RCC 7860 (cell line): ENCODE measurements around the gene NAA50.

ENCODE experiments used
- DNase-seq: peaks from one replicate; pipeline ENCODE4 v3.0.0-alpha.2; 2015; ENCODE audit warnings: low spot score
- FAIRE-seq: peaks from 2 replicates; lab custom pipeline; 2012; peaks lifted over from hg19 to GRCh38; lab: Jason Lieb, UNC

The NAA50 gene

GRCh38 chr3:113745756-113746547 lies at the start of gene NAA50:
TSS of gene NAA50 (minus strand) at chr3:113746249. CDS start at chr3:113745949, 300 bp downstream.
- peak; percentile 84 for DNase-seq
- FAIRE-seq: no peak

- DNase-seq: no peak
- peak; percentile 73 for FAIRE-seq
Observed at GRCh38 chr3:113795693-113796092, 49.6 kb upstream of the NAA50 start.

- no peak for FAIRE-seq
- DNase-seq: no peak
Observed at GRCh38 chr3:113794526-113794925, 48.5 kb upstream of the NAA50 start.

DNA sequence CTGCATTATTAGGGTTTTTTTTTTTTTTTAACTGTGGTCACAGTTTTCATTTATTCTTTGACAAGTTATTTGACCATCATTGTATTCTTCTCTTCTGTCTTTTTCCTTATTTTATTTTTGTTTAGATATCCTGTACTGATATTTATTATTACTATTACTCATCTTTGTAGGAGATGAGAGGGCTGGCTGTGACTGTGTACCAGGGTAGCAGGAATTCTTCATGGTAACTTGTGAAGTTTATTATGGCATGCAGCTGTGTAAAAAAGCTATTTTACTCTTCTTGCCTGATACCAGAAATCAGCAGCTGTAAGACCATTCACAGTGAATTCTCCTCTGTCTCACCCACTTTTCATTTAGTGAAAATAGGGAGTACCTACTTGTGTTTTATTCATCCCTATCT lies 45.3 kb upstream of the NAA50 start:
- no peak for DNase-seq
- no peak for FAIRE-seq

DNA sequence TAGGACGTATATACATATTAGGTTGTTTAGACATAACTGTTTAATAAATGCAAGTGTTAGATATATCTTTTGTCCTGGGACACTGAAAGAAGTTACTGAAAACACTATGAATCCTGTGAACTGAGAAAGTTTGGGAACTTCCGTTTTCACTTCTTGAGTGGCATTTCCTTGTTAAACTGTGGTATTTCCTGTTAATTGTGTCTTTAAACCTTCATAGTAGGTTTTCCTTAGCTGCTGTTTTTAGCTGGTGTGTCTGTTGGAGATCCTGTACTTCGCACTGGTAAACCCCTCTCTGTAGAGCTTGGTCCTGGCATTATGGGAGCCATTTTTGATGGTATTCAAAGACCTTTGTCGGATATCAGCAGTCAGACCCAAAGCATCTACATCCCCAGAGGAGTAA lies 37.9 kb upstream of the NAA50 start:
- DNase-seq (no peak), FAIRE-seq (no peak)

- DNase-seq: peak; percentile 63
- FAIRE-seq: peak; percentile 46
Observed at GRCh38 chr3:113783463-113783862, 37.4 kb upstream of the NAA50 start.

GRCh38 chr3:113776564-113776963 lies 30.5 kb upstream of the NAA50 start:
- no peak for DNase-seq
- no peak for FAIRE-seq

DNA sequence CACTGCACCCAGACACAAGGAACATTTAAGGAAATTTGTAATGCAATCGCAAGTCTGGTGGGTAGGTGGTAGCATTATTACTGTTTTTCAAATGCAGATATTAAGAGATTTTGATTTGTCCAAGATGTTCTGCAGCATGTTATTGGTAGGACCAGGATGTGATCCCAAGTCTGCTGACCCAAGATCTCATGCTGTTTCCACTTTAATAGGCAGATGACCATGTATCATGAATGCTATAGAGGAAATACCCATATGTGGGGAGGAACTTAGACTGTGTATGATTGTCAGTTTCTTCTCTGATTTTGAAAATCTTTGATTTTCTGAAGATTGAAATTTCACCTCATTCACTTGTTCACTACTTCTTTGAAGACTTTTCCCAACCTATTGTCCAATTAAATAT lies 29.5 kb upstream of the NAA50 start:
- no peak for FAIRE-seq
- DNase-seq: no peak

DNA sequence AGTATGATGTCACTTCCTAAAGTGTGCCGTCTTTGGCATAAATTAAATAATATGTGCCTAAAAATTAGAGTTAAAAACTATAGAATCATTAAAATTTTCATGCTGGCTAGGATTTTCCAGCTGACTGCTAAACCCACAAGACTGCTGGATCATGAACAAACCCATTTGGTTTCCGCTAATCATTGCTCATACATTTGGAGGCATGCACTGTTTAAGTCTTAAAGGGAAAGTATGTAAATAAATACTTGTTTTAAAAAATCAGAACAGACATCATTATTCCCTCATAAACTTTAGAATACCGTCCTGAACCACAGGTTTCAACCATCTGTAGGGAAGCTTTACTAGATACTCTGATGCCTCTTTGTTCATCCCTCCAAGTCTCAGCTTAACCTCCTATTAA lies 27.3 kb upstream of the NAA50 start:
- FAIRE-seq (peak; percentile 81), DNase-seq (no peak)

- FAIRE-seq (no peak), DNase-seq (no peak)
Observed at GRCh38 chr3:113771993-113772392, 25.9 kb upstream of the NAA50 start.

DNA sequence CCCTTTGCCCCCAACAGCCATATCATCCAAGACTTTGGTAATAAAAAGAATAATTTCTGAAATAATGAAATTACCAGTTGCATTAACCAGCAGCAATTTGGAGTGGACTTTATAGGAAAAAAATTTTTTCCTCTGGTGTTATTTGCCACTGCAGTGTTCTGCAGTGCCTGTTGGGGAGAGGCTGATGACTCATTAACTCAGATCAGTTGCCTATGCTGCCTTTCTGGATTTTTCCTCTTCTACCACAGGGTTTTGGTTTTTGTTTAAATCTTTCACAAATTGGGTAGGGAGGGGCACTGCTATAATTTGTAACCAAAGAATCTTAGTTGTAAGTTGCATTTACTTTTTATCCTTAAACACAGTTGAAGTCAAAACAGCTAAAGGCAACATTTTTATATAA lies 23.5 kb upstream of the NAA50 start:
- peak; percentile 85 for FAIRE-seq

GRCh38 chr3:113764698-113765097 lies 18.6 kb upstream of the NAA50 start:
- FAIRE-seq (no peak), DNase-seq (no peak)

More for the DNA sequence above, 23.5 kb upstream of the NAA50 start:
- DNase-seq: peak; percentile 34

DNA sequence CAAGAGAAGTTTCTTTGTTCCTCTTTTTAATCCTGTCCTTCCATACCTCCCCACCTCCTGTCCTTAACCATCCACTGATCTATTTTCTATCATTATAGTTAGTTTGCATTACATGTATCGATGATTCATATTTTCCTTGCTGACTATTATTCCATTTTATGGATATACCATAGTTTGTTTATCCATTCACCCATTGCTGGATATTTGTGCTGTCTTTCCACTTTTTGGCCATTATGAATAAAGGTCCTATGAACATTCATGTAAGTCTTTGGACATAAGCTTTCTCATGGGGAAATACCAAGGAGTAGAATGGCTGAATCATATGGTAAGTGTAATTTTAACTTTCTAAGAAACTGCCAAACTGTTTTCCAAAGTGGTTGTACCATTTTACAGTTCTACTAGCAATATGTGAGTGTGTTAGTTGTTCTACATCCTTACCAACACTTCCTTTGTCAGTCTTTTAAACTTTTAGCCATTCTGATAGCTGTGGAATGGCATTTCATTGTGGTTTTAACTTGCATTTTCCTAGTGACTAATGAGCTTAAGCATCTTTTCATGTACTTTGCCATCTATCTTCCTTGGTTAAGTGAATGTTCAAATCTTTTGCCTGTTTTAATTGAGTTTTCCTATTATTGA lies 12.5 kb upstream of the NAA50 start:
- FAIRE-seq (peak; percentile 86), DNase-seq (peak; percentile 73)

- DNase-seq: no peak
- no peak for FAIRE-seq
Observed at GRCh38 chr3:113754494-113755159, 8.6 kb upstream of the NAA50 start.

GRCh38 chr3:113753376-113753985 lies 7.4 kb upstream of the NAA50 start:
- FAIRE-seq (no peak), DNase-seq (no peak)

DNA sequence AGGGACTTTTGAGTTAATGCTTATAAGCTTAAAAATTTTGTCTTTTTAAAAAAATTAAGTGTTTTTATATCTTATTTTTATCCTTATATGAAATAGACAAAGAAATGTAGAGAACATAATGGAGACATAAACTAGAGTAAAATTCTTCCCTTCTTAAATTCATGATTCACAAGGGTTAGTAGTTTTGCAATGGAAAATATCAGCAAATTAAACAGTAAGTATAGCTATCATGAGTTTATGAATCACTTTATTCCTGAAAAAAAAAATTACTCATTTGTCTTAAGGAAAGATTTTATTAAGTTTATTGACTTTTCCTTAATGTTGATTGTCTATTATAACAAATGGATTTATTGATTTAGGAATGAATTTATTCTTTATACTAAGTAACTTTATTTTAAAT lies 5.1 kb upstream of the NAA50 start:
- DNase-seq: no peak
- FAIRE-seq: peak; percentile 79

GRCh38 chr3:113747283-113748046 lies 1.4 kb upstream of the NAA50 start:
- no peak for FAIRE-seq
- DNase-seq: no peak

DNA sequence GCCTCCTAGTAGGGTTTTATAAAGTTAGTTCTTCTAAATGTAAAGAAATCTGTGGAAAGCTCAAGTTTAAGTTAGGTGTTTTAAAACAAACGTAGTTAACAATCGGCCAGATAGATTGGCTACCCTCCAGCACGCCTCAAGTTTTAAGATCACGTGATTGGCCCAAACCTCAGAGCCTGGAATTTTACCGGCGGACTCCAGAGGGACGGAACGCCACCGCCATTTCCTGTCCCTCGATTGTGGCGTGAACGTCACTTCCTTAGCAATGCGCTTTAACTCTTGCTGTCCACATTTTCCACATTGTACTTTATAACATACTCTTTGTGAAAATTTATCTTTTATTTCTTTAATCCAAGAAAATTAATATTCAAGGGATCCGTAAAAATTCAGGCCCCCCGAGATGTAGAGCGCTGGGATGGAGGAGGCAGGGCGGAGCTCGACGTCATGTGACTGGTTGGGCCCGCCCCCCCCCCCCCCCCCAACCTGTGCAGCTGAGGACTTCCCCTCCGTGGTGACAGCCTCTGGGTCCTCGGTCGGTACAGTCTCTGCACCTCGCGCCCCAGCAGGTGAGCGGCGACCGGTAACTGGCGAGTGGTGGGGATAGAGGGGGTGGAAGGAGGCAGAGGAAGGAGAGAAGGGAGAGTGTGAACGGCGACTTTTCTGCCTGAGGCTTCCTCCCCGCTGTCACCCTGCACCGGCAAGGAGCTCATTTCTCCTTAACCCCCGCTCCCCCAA lies 666 bp upstream of the NAA50 start, which contains the start of gene ATP6V1A:
TSS of gene ATP6V1A (plus strand) at position 488 of the 735 bp plus-strand sequence. CDS start 31,719 bp downstream, outside the sequence.
- FAIRE-seq (peak; percentile 77), DNase-seq (peak; percentile 85)

DNA sequence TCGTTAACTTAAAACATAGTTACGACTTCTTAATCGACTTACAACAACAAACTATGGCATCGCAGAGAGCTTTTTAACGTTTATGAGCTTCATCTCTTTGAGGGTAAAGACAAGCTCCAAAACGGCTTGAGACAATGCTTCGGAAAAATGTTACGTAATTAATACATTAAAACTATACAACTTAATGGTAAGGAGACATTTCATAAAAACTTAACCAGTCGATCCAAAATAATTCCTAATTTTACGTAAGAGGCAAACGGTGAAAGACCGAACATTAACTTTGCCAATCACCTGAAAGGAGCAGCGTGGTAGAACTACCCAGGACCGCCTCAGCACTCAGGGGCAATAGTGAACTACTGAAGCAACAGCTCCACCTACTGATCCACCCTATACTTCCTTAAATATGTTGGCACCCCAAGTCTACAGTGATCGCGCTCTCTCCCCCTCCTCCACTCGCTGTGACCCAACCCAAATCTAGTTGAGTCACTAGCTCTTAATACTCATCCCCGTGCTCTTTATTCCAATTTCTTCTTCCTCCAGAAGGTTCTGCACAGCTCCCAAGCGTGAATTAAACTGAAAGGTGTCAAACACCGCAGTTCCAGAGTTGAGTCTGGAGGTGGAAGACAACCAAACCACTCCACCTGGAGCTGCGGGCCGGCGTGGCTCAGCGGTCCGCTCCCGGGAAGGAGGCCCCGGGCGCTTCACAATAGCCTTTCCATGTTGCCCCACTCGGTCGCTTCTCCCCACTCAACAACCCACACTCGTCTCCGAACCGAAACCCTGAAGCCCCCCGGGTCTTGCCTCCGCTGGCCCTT lies 901 bp downstream of the NAA50 start:
- FAIRE-seq (peak; percentile 72), DNase-seq (peak; percentile 77)
